Measurements from ENCODE around the gene MAST4. TPM values are rescaled to one million over a fixed set of nuclear protein-coding genes. Genes with fewer than 3 reads are reported as not detected.

The MAST4 gene
- polyA plus RNA-seq, 2 donors, result 18.3 to 22.2 TPM

GRCh38 chr5:66993448-66993847, 397.3 kb downstream of the MAST4 start:
- no peaks in the 10 kb centered on the region for H3K27me3 ChIP-seq (ENCODE audit: control insufficient read depth in 1 of 2, insufficient read depth in 2 of 2, low read length in 2 of 2)
- H3K9me3 ChIP-seq (ENCODE audit: control insufficient read depth in 2 of 2, insufficient read depth in 1 of 2, low read depth in 1 of 2, low read length in 1 of 2), result no peaks in the 10 kb centered on the region
- peaks cover 0 to 2% of the 10 kb centered on the region in 2 donors for H3K4me1 ChIP-seq (ENCODE audit: control insufficient read depth in 2 of 2, insufficient read depth in 2 of 2, low read length in 1 of 2)
- no peak overlapping the region for H3K4me3 ChIP-seq (ENCODE audit: low read depth in 1 of 2, low read length in 2 of 2)
- H3K27ac ChIP-seq (ENCODE audit: low read depth in 2 of 2, low read length in 1 of 2), result no peak overlapping the region
- no peaks in the 10 kb centered on the region for H3K36me3 ChIP-seq (ENCODE audit: control insufficient read depth in 2 of 2, insufficient read depth in 2 of 2, low read length in 1 of 2)

- Histone ChIP-seq H3K36me3 (ENCODE audit: control insufficient read depth in 2 of 2, insufficient read depth in 2 of 2, low read length in 1 of 2) (no peaks in the 10 kb centered on the region), H3K4me1 (ENCODE audit: control insufficient read depth in 2 of 2, insufficient read depth in 2 of 2, low read length in 1 of 2) (peaks cover 0 to 2% of the 10 kb centered on the region in 2 donors), H3K27me3 (ENCODE audit: control insufficient read depth in 1 of 2, insufficient read depth in 2 of 2, low read length in 2 of 2) (no peaks in the 10 kb centered on the region), H3K9me3 (ENCODE audit: control insufficient read depth in 2 of 2, insufficient read depth in 1 of 2, low read depth in 1 of 2, low read length in 1 of 2) (no peaks in the 10 kb centered on the region), H3K4me3 (ENCODE audit: low read depth in 1 of 2, low read length in 2 of 2) (no peak overlapping the region), H3K27ac (ENCODE audit: low read depth in 2 of 2, low read length in 1 of 2) (peak overlapping the region in 1 of 2 donors; percentile 59)
- 80 to 86% methylated on average over 4 of the region's 4 CpGs for WGBS, 2 donors
These were observed 397.7 kb downstream of the MAST4 start for GRCh38 chr5:66993882-66994281.

- H3K9me3 ChIP-seq (ENCODE audit: control insufficient read depth in 2 of 2, insufficient read depth in 1 of 2, low read depth in 1 of 2, low read length in 1 of 2), result no peaks in the 10 kb centered on the region
- H3K27ac ChIP-seq (ENCODE audit: low read depth in 2 of 2, low read length in 1 of 2), result no peak overlapping the region
- no peak overlapping the region for H3K4me3 ChIP-seq (ENCODE audit: low read depth in 1 of 2, low read length in 2 of 2)
- H3K27me3 ChIP-seq (ENCODE audit: control insufficient read depth in 1 of 2, insufficient read depth in 2 of 2, low read length in 2 of 2), result no peaks in the 10 kb centered on the region
- no peaks in the 10 kb centered on the region for H3K4me1 ChIP-seq (ENCODE audit: control insufficient read depth in 2 of 2, insufficient read depth in 2 of 2, low read length in 1 of 2)
- 44 to 71% methylated on average over 2 of the region's 2 CpGs for WGBS, 2 donors
- H3K36me3 ChIP-seq (ENCODE audit: control insufficient read depth in 2 of 2, insufficient read depth in 2 of 2, low read length in 1 of 2), result no peaks in the 10 kb centered on the region
These were observed 398.6 kb downstream of the MAST4 start for GRCh38 chr5:66994790-66995189.

- 58 to 71% methylated on average over 3 of the region's 3 CpGs for WGBS, 2 donors
- Histone ChIP-seq H3K9me3 (ENCODE audit: control insufficient read depth in 2 of 2, insufficient read depth in 1 of 2, low read depth in 1 of 2, low read length in 1 of 2) (no peaks in the 10 kb centered on the region), H3K4me3 (ENCODE audit: low read depth in 1 of 2, low read length in 2 of 2) (no peak overlapping the region), H3K36me3 (ENCODE audit: control insufficient read depth in 2 of 2, insufficient read depth in 2 of 2, low read length in 1 of 2) (no peaks in the 10 kb centered on the region), H3K27ac (ENCODE audit: low read depth in 2 of 2, low read length in 1 of 2) (peak overlapping the region; percentile 78 to 89), H3K27me3 (ENCODE audit: control insufficient read depth in 1 of 2, insufficient read depth in 2 of 2, low read length in 2 of 2) (no peaks in the 10 kb centered on the region), H3K4me1 (ENCODE audit: control insufficient read depth in 2 of 2, insufficient read depth in 2 of 2, low read length in 1 of 2) (peaks cover 0 to 3% of the 10 kb centered on the region in 2 donors)
These were observed 404.7 kb downstream of the MAST4 start for GRCh38 chr5:67000794-67001475.

- Histone ChIP-seq H3K4me3 (ENCODE audit: low read depth in 1 of 2, low read length in 2 of 2) (peak overlapping the region; percentile 64 to 92), H3K27me3 (ENCODE audit: control insufficient read depth in 1 of 2, insufficient read depth in 2 of 2, low read length in 2 of 2) (no peaks in the 10 kb centered on the region), H3K36me3 (ENCODE audit: control insufficient read depth in 2 of 2, insufficient read depth in 2 of 2, low read length in 1 of 2) (no peaks in the 10 kb centered on the region), H3K4me1 (ENCODE audit: control insufficient read depth in 2 of 2, insufficient read depth in 2 of 2, low read length in 1 of 2) (peaks cover 0 to 3% of the 10 kb centered on the region in 2 donors), H3K9me3 (ENCODE audit: control insufficient read depth in 2 of 2, insufficient read depth in 1 of 2, low read depth in 1 of 2, low read length in 1 of 2) (no peaks in the 10 kb centered on the region), H3K27ac (ENCODE audit: low read depth in 2 of 2, low read length in 1 of 2) (peak overlapping the region; percentile 69 to 97)
- WGBS, 2 donors, result 44 to 46% methylated on average over 6 of the region's 6 CpGs
These were observed 406.9 kb downstream of the MAST4 start for GRCh38 chr5:67002832-67003684.

- 1 to 2% methylated on average over 4 of the region's 4 CpGs for WGBS, 2 donors
- Histone ChIP-seq H3K36me3 (ENCODE audit: control insufficient read depth in 2 of 2, insufficient read depth in 2 of 2, low read length in 1 of 2) (no peaks in the 10 kb centered on the region), H3K27ac (ENCODE audit: low read depth in 2 of 2, low read length in 1 of 2) (peak overlapping the region; percentile 94 to 97), H3K27me3 (ENCODE audit: control insufficient read depth in 1 of 2, insufficient read depth in 2 of 2, low read length in 2 of 2) (no peaks in the 10 kb centered on the region), H3K4me1 (ENCODE audit: control insufficient read depth in 2 of 2, insufficient read depth in 2 of 2, low read length in 1 of 2) (peaks cover 0 to 3% of the 10 kb centered on the region in 2 donors), H3K9me3 (ENCODE audit: control insufficient read depth in 2 of 2, insufficient read depth in 1 of 2, low read depth in 1 of 2, low read length in 1 of 2) (no peaks in the 10 kb centered on the region), H3K4me3 (ENCODE audit: low read depth in 1 of 2, low read length in 2 of 2) (peak overlapping the region; percentile 64 to 92)
These were observed 407.4 kb downstream of the MAST4 start for GRCh38 chr5:67003685-67003934.

GRCh38 chr5:67003935-67004729, 407.9 kb downstream of the MAST4 start:
- Histone ChIP-seq H3K9me3 (ENCODE audit: control insufficient read depth in 2 of 2, insufficient read depth in 1 of 2, low read depth in 1 of 2, low read length in 1 of 2) (no peaks in the 10 kb centered on the region), H3K4me3 (ENCODE audit: low read depth in 1 of 2, low read length in 2 of 2) (peak overlapping the region; percentile 64 to 92), H3K27me3 (ENCODE audit: control insufficient read depth in 1 of 2, insufficient read depth in 2 of 2, low read length in 2 of 2) (no peaks in the 10 kb centered on the region), H3K36me3 (ENCODE audit: control insufficient read depth in 2 of 2, insufficient read depth in 2 of 2, low read length in 1 of 2) (no peaks in the 10 kb centered on the region), H3K4me1 (ENCODE audit: control insufficient read depth in 2 of 2, insufficient read depth in 2 of 2, low read length in 1 of 2) (peaks cover 0 to 3% of the 10 kb centered on the region in 2 donors), H3K27ac (ENCODE audit: low read depth in 2 of 2, low read length in 1 of 2) (peak overlapping the region; percentile 94 to 97)
- WGBS, 2 donors, result 0 to 1% methylated on average over 45 to 54 of the region's 54 CpGs

GRCh38 chr5:67004730-67005350, 408.6 kb downstream of the MAST4 start:
- peak overlapping the region; percentile 94 to 97 for H3K27ac ChIP-seq (ENCODE audit: low read depth in 2 of 2, low read length in 1 of 2)
- no peaks in the 10 kb centered on the region for H3K36me3 ChIP-seq (ENCODE audit: control insufficient read depth in 2 of 2, insufficient read depth in 2 of 2, low read length in 1 of 2)
- H3K9me3 ChIP-seq (ENCODE audit: control insufficient read depth in 2 of 2, insufficient read depth in 1 of 2, low read depth in 1 of 2, low read length in 1 of 2), result no peaks in the 10 kb centered on the region
- H3K4me1 ChIP-seq (ENCODE audit: control insufficient read depth in 2 of 2, insufficient read depth in 2 of 2, low read length in 1 of 2), result peaks cover 0 to 3% of the 10 kb centered on the region in 2 donors
- no peaks in the 10 kb centered on the region for H3K27me3 ChIP-seq (ENCODE audit: control insufficient read depth in 1 of 2, insufficient read depth in 2 of 2, low read length in 2 of 2)
- 7 to 9% methylated on average over 11 of the region's 11 CpGs for WGBS, 2 donors
- peak overlapping the region; percentile 64 to 92 for H3K4me3 ChIP-seq (ENCODE audit: low read depth in 1 of 2, low read length in 2 of 2)

All from esophagus (tissue), 2 donors.